Psoas muscle (tissue), 8 donors: Measurements from ENCODE around the gene ASCC3. TPM values are rescaled to one million over a fixed set of nuclear protein-coding genes. Genes with fewer than 3 reads are reported as not detected.

Source experiments
- ATAC-seq, 4 donors: fragments of 200-7000 bp; cut with Tn5 transposase; one replicate each; pipeline ENCODE4 v1.9.1; 2020; ENCODE audit warnings: moderate library complexity in 3 of 4, mild to moderate bottlenecking in 2 of 4
- DNase-seq, 2 donors: peaks; one replicate each; pipeline ENCODE4 v3.0.0-alpha.2; 2020
- H3K27ac ChIP-seq: fragments of 200-600 bp; one replicate; pipeline ENCODE4 v1.8.0; 2022
- H3K27me3 ChIP-seq, 3 donors: fragments of 200-600 bp in 1 of 3; one replicate each; pipeline versions ENCODE4 v1.6.1 to v1.8.0; 2013 to 2022; ENCODE audit warnings: low read length in 2 of 3, mild to moderate bottlenecking in 2 of 3, moderate library complexity in 1 of 3; ENCODE audit not compliant: insufficient read depth in 3 of 3
- H3K36me3 ChIP-seq, 2 donors: fragments of 200-600 bp in 1 of 2; one replicate each; pipeline versions ENCODE4 v1.6.1 to v1.8.0; 2013 to 2022; ENCODE audit warnings: low read depth in 1 of 2, mild to moderate bottlenecking in 1 of 2, moderate library complexity in 1 of 2; ENCODE audit not compliant: insufficient read depth in 1 of 2
- H3K4me1 ChIP-seq: fragments of 200-600 bp; one replicate; pipeline ENCODE4 v1.8.0; 2022
- H3K4me3 ChIP-seq: fragments of 200-600 bp; one replicate; pipeline ENCODE4 v1.8.0; 2022; ENCODE audit warnings: mild to moderate bottlenecking
- H3K9me3 ChIP-seq: fragments of 200-600 bp; one replicate; pipeline ENCODE4 v1.8.0; 2022
- WGBS, 3 donors: extraction: QIAGEN DNeasy Blood & Tissue Kit; methylation state at CpG; one replicate each; pipeline versions ENCODE4 v1.1.6 to v1.1.7; 2013; 5-methylcytosine and 5-hydroxymethylcytosine counted together
- intact Hi-C, 2 donors: fragments of 100-400 bp; cut with DNase I; formaldehyde crosslinking; loops; one replicate each; pipeline versions ENCODE4 v1.11.0 to v1.14.2; 2022
- long read RNA-seq, 2 donors: library from polyadenylated mRNA; unstranded; transcript quantifications; one replicate each; pipeline ENCODE4 v2.0.0, GENCODE V29; 2021
- polyA plus RNA-seq, 3 donors: library from polyadenylated mRNA; stranded (reverse); fragments of 200-250 nt; gene quantifications; one replicate each; pipeline ENCODE4 v1.2.3, GENCODE V29; 2013
- total RNA-seq, 4 donors: library from RNA; stranded (reverse); fragmentation: NEBNext Ultra II Directional in 2 of 4; extraction: Animal tissue kit (Norgen Biotek cat#: 25700) in 2 of 4; gene quantifications; one replicate each; pipeline versions ENCODE4 v1.2.1 to v1.2.4, GENCODE V29; 2021 to 2023
- TF ChIP-seq, protein P1 (sequence below): fragments of 200-600 bp; IDR thresholded peaks from one replicate; pipeline ENCODE4 v1.8.0; 2022; ENCODE audit warnings: antibody characterized with exemption
- donor health status: healthy with polysubstance abuse.
- donor health status: DM: no; HTN: no; CAD: no; lungs with moderate emphysema.
- donor health status: Bipolar disorder and iron deficiency.
- donor health status: healthy.
- donor health status: DM: yes; HTN: yes; CAD: no.
- donor health status: DM: no; HTN: no; CAD: no.
- donor health status: DM: no; HTN: no; CAD: no.
- donor health status: DM: yes; HTN: yes; CAD: no.

Gene ASCC3, protein sequence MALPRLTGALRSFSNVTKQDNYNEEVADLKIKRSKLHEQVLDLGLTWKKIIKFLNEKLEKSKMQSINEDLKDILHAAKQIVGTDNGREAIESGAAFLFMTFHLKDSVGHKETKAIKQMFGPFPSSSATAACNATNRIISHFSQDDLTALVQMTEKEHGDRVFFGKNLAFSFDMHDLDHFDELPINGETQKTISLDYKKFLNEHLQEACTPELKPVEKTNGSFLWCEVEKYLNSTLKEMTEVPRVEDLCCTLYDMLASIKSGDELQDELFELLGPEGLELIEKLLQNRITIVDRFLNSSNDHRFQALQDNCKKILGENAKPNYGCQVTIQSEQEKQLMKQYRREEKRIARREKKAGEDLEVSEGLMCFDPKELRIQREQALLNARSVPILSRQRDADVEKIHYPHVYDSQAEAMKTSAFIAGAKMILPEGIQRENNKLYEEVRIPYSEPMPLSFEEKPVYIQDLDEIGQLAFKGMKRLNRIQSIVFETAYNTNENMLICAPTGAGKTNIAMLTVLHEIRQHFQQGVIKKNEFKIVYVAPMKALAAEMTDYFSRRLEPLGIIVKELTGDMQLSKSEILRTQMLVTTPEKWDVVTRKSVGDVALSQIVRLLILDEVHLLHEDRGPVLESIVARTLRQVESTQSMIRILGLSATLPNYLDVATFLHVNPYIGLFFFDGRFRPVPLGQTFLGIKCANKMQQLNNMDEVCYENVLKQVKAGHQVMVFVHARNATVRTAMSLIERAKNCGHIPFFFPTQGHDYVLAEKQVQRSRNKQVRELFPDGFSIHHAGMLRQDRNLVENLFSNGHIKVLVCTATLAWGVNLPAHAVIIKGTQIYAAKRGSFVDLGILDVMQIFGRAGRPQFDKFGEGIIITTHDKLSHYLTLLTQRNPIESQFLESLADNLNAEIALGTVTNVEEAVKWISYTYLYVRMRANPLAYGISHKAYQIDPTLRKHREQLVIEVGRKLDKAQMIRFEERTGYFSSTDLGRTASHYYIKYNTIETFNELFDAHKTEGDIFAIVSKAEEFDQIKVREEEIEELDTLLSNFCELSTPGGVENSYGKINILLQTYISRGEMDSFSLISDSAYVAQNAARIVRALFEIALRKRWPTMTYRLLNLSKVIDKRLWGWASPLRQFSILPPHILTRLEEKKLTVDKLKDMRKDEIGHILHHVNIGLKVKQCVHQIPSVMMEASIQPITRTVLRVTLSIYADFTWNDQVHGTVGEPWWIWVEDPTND (N-terminal part only)
- total RNA-seq, result 10 to 100 TPM; 11.2 to 17.9 (median 15.2) TPM
- 1 to 10 TPM; 5.1 to 9.6 (median 6.5) TPM for polyA plus RNA-seq
- long read RNA-seq, donor 1, partial matches to known transcripts, result 2 of 3 reads
- long read RNA-seq, donor 1, other reads (novel, unspliced or antisense), result 1 of 3 reads
- long read RNA-seq, donor 2, partial matches to known transcripts, result 3 of 8 reads
- long read RNA-seq, donor 2, other reads (novel, unspliced or antisense), result 4 of 8 reads

DNA sequence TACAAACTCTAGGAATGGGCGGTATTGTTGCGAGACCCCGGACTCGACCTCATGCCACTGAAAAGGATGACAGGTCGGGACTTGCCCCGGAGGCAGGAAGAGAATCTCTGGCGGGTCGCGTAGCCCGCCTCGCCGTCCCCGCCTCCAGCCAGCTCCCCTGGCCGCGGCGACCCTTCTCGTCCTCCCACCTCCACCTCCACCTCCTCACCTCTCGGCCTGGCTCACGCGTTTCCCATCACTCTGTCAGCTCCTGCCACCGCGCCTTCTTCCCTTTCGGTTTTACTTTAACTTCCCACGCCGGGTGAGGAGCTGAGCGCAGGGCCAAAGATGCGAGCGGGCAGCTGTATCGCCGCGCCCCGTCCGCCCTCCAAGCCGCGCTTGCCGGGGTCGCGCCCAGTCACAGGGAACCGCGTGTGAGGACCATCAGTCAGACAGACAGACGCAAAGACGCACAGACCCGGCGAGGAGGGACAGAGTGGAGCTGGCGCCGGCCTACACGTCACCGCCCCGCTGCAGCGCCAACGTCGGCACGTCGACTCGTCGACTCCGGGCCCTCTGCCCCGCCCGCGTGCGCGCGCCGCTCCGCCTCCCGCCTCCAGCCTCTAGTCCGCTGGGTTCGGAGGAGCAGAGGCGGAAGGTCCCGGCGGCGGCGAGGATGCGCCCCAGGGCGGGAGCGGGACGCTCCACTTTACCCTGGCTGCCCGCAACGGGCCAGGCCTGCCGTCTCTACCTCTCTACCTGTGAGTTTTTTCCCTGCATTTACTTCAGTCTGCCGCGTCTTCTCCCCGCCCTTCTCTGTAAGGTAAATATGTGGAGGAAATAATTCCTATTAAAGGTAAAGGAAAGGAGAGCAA is at the start of gene ASCC3:
ASCC3 (minus strand) TSS at position 477 of the 854 bp plus-strand sequence. CDS start 13,332 bp downstream, outside the sequence.
- DNase-seq (peak; percentile 93 to 96), ATAC-seq (peak; percentile 99 to 100 (median 100))
- H3K4me3 ChIP-seq, result peak within 1 kb of the TSS; percentile 83
- WGBS, 3 donors, result 0 to 1% (median 1%) methylated on average over 69 to 83 of the region's 83 CpGs
- TF ChIP-seq, protein P1, sequence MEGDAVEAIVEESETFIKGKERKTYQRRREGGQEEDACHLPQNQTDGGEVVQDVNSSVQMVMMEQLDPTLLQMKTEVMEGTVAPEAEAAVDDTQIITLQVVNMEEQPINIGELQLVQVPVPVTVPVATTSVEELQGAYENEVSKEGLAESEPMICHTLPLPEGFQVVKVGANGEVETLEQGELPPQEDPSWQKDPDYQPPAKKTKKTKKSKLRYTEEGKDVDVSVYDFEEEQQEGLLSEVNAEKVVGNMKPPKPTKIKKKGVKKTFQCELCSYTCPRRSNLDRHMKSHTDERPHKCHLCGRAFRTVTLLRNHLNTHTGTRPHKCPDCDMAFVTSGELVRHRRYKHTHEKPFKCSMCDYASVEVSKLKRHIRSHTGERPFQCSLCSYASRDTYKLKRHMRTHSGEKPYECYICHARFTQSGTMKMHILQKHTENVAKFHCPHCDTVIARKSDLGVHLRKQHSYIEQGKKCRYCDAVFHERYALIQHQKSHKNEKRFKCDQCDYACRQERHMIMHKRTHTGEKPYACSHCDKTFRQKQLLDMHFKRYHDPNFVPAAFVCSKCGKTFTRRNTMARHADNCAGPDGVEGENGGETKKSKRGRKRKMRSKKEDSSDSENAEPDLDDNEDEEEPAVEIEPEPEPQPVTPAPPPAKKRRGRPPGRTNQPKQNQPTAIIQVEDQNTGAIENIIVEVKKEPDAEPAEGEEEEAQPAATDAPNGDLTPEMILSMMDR, result no peak
- H3K4me1 ChIP-seq, result peaks cover 11% of the 10 kb centered on the region
- H3K27me3 ChIP-seq, result no peaks in the 10 kb centered on the region
- no peaks in the 10 kb centered on the region for H3K9me3 ChIP-seq
- intact Hi-C loops, result no loop called here
- peak within 1 kb of the TSS; percentile 83 for H3K27ac ChIP-seq
- H3K36me3 ChIP-seq, result no peaks in the 10 kb centered on the region

DNA sequence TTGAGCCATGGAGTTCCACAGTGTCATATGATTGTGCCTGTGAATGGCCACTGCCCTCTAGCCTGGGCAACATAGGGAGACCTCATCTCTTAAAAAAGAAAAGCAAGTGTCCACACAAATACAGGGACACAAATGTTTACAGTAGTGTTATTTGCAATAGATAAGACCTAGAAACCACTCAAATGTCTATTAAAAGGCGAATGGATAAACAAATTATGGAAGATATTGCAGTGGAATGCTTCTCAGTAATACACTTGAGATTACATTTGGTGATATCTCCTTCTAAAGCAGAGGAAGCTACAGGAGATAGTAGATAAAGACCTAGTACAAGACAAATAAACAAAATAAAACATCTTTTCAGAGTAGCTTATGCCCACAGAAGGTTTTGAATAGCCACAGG is 44.6 kb upstream of the ASCC3 start:
- intact Hi-C loops, result no loop called here
- DNase-seq, result no peak
- no peaks in the 10 kb centered on the region for H3K27me3 ChIP-seq
- TF ChIP-seq, protein P1, result no peak
- no peaks in the 10 kb centered on the region for H3K9me3 ChIP-seq
- H3K4me3 ChIP-seq, result no peak overlapping the region
- ATAC-seq, result no peak
- 81 to 92% (median 85%) methylated on average over 1 of the region's 1 CpG for WGBS, 3 donors
- no peaks in the 10 kb centered on the region for H3K4me1 ChIP-seq
- H3K27ac ChIP-seq, result no peak overlapping the region
- H3K36me3 ChIP-seq, result no peaks in the 10 kb centered on the region

DNA sequence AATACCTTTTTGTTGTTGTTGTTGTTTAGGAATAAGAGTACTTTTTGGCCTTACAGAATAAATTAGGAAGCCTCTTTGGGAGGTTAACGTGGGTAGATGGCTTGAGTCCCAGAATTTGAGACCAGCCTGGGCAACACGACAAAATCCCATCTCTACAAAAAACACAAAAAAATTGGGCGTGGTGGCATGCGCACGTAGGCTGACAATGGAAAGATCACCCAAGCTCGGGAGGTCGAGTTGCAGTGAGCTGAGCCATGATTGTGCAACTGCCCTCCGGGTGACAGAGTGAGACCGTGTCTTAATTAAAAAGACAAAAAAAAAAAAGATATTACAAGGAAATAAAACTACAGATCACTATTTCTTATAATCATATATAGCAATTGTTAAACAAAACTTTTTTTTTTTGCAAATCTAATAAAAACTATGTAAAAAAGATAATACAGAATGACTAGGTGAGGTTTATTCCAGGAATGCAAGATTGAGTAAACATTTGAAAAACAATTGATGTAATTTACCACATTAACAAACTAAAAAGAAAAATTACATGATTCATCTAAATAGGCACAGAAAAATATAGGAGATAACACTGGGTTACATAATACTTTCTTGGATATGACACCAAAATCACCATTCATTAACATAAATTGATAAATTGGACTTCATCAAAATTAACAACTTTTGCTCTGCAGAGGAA is 43.6 kb upstream of the ASCC3 start:
- H3K4me3 ChIP-seq, result no peak overlapping the region
- no peaks in the 10 kb centered on the region for H3K27me3 ChIP-seq
- no peak for DNase-seq
- H3K4me1 ChIP-seq, result no peaks in the 10 kb centered on the region
- 55 to 64% (median 55%) methylated on average over 9 of the region's 9 CpGs for WGBS, 3 donors
- intact Hi-C loops, result no loop called here
- ATAC-seq, result no peak
- H3K27ac ChIP-seq, result no peak overlapping the region
- no peaks in the 10 kb centered on the region for H3K9me3 ChIP-seq
- TF ChIP-seq, protein P1, result no peak
- H3K36me3 ChIP-seq, result no peaks in the 10 kb centered on the region
